Epithelial cell of esophagus (primary cell): ENCODE data around the gene ZNF674.
"Not testable (repeated sequence)": the region's sequence is repeated elsewhere in the genome, so short reads cannot be mapped to it uniquely, and the experiment has no call there.

Experiments used
- DNase-seq: peaks from one replicate; pipeline ENCODE4 v3.0.0; 2010; ENCODE audit warnings: low read depth
- H3K4me3 ChIP-seq: 2 replicates; pipeline ENCODE4 v1.5.1; 2011; ENCODE audit warnings: mild to moderate bottlenecking, low read length, control low read depth
- CTCF ChIP-seq: IDR thresholded peaks from 2 replicates; pipeline ENCODE4 v1.5.1; 2011; ENCODE audit warnings: low read depth, mild to moderate bottlenecking, low read length, control low read depth, inconsistent platforms; ENCODE audit not compliant: insufficient read depth; ENCODE audit errors: missing control alignments

ZNF674 gene

GRCh38 chrX:46506076-46506475, 39.1 kb downstream of the ZNF674 start:
- TF ChIP-seq CTCF, result no peak
- DNase-seq, result no peak
- no peak overlapping the region for H3K4me3 ChIP-seq

- H3K4me3 ChIP-seq, result no peak overlapping the region
- no peak for DNase-seq
Observed at GRCh38 chrX:46502848-46503247, 42.4 kb downstream of the ZNF674 start.

GRCh38 chrX:46500054-46500453, 45.2 kb downstream of the ZNF674 start:
- TF ChIP-seq CTCF, result no peak
- no peak for DNase-seq
- no peak overlapping the region for H3K4me3 ChIP-seq

More at GRCh38 chrX:46502848-46503247, 42.4 kb downstream of the ZNF674 start:
- no peak for TF ChIP-seq CTCF

DNA sequence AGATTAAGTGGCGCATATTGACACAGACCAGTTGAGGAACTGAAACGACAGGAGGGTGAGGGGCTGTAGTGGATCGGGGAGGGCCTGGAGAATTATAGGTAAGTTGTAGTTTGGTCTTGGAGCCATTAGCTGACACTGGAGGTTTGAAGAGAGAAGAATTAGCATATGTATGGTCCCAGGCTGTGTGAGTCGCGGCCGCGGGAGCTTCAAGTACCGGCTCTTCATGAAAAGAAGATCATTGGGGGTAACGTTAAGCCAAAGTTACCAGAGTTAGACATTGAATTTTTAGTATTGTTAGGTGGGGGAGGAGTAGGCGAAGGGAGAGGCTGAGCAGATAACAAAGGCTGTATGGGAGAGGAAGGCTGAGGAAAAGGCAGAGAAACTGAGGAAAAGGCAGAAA, 56.5 kb downstream of the ZNF674 start:
- TF ChIP-seq CTCF, result no peak
- no peak overlapping the region for H3K4me3 ChIP-seq
- no peak for DNase-seq

- no peak overlapping the region for H3K4me3 ChIP-seq
- DNase-seq, result no peak
- no peak for TF ChIP-seq CTCF
Observed at GRCh38 chrX:46485897-46486296, 59.3 kb downstream of the ZNF674 start.

DNA sequence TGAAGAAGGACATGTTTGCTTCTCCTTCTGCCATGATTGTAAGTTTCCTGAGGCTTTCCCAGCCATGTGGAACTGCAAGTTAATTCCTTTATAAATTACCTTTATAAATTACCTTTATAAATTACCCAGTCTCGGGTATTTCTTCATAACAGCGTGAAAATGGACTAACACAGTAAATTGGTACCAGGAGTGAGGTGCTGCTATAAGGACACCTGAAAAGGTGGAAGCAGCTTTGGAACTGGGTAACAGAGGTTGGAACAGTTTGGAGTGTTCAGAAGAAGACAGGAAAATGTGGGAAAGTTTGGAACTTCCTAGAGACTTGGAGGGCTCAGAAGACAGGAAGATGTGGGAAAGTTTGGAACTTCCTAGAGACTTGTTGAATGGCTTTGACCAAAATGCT, 66.6 kb downstream of the ZNF674 start:
- not testable (repeated sequence) for DNase-seq, H3K4me3 ChIP-seq

- no peak overlapping the region for H3K4me3 ChIP-seq
- DNase-seq, result no peak
- TF ChIP-seq CTCF, result no peak
Observed at GRCh38 chrX:46477435-46477834, 67.8 kb downstream of the ZNF674 start.

DNA sequence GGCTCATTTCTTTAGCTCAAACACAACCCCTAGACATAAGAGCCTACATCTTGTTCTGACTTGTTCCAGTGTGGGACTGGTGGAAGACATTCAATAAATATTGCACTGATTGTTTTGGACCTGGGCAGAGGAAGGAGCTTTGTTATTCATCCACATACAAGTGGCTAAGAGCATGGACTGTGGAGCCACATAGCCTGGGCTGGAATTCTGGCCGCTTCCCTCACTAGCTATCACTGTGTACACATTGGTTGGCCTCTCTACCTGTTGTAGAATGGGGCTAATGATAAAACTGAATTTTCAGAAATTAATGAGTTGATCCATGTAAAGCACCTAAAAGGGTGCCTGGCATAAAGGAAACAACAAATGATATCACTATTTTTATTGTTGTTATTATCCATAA, 80.0 kb downstream of the ZNF674 start:
- no peak for TF ChIP-seq CTCF
- peak; percentile 41 for DNase-seq
- no peak overlapping the region for H3K4me3 ChIP-seq
